ENCODE measurements around the gene KIAA1549. TPM values are rescaled to one million over a fixed set of nuclear protein-coding genes. Genes with fewer than 3 reads are reported as not detected.

KIAA1549 gene
- total and polyA plus RNA-seq, 2 of the 4 experiments (the other 2 are of a cell fraction): 1.3 to 3.3 TPM

DNA sequence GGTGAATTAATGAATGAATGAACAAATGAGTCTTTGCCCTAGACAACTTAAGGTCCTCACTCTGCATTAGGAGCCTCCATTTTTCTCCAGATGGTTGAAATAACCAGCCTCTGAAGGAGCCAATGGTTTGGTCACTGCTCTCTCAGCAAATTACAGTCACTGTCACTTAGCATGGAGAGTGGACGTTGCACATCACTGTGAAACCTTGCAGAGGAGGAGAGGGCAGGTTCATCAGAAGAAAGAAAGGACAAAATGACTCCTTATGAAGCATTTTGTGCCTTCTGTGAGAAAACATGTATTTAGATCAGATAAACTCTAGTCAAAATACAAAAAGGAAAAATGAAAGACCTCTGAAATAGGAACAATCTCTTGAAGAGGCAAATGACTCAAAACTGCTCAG is 176.6 kb downstream of the KIAA1549 start:
- ChIA-PET POLR2A (ENCODE audit: unreplicated experiment) (no interaction called here), CTCF (no interaction called here)
- no peaks in the 10 kb centered on the region for H3K79me1 ChIP-seq (ENCODE audit: low read depth in 1 of 2, low read length in 2 of 2)
- no peak overlapping the region for H3K56ac ChIP-seq (ENCODE audit: extremely low read depth, insufficient read depth, low read length)
- no peaks in the 10 kb centered on the region for H4K20me1 ChIP-seq (ENCODE audit: insufficient read depth, low read length)
- TF ChIP-seq SMC3 (IDR thresholded peaks at IDR 0.05; ENCODE audit: low read depth, low read length) (no peak), FOS (IDR thresholded peaks at IDR 0.05; ENCODE audit: low read depth, low read length) (no peak), CHD1 (IDR thresholded peaks at IDR 0.05; ENCODE audit: low read depth, low read length) (no peak), NFE2L2 (IDR thresholded peaks at IDR 0.05; ENCODE audit: low read depth, low read length) (no peak), POLR2A (IDR thresholded peaks at IDR 0.05; ENCODE audit: low read depth, low read length) (no peak), RFX5 (IDR thresholded peaks at IDR 0.05; ENCODE audit: low read depth, low read length) (no peak), RAD21 (IDR thresholded peaks at IDR 0.05; ENCODE audit: low read length) (no peak), MAFK (IDR thresholded peaks at IDR 0.05; ENCODE audit: low read depth, low read length) (no peak), BHLHE40 (IDR thresholded peaks at IDR 0.05; ENCODE audit: low read depth, low read length) (no peak), RCOR1 (IDR thresholded peaks at IDR 0.05; ENCODE audit: insufficient replicate concordance, low read length) (no peak), MXI1 (IDR thresholded peaks at IDR 0.05; ENCODE audit: borderline replicate concordance, low read depth, low read length) (no peak), MAZ (IDR thresholded peaks at IDR 0.05; ENCODE audit: borderline replicate concordance, low read depth, low read length) (no peak), CEBPB (IDR thresholded peaks at IDR 0.05; ENCODE audit: low read depth, low read length) (no peak)
- TF ChIP-seq, protein P1, sequence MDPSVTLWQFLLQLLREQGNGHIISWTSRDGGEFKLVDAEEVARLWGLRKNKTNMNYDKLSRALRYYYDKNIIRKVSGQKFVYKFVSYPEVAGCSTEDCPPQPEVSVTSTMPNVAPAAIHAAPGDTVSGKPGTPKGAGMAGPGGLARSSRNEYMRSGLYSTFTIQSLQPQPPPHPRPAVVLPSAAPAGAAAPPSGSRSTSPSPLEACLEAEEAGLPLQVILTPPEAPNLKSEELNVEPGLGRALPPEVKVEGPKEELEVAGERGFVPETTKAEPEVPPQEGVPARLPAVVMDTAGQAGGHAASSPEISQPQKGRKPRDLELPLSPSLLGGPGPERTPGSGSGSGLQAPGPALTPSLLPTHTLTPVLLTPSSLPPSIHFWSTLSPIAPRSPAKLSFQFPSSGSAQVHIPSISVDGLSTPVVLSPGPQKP (IDR thresholded peaks at IDR 0.05; ENCODE audit: borderline replicate concordance, low read depth, low read length): no peak
- TF ChIP-seq, protein P2, sequence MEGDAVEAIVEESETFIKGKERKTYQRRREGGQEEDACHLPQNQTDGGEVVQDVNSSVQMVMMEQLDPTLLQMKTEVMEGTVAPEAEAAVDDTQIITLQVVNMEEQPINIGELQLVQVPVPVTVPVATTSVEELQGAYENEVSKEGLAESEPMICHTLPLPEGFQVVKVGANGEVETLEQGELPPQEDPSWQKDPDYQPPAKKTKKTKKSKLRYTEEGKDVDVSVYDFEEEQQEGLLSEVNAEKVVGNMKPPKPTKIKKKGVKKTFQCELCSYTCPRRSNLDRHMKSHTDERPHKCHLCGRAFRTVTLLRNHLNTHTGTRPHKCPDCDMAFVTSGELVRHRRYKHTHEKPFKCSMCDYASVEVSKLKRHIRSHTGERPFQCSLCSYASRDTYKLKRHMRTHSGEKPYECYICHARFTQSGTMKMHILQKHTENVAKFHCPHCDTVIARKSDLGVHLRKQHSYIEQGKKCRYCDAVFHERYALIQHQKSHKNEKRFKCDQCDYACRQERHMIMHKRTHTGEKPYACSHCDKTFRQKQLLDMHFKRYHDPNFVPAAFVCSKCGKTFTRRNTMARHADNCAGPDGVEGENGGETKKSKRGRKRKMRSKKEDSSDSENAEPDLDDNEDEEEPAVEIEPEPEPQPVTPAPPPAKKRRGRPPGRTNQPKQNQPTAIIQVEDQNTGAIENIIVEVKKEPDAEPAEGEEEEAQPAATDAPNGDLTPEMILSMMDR (conservative IDR thresholded peaks at IDR 0.05; ENCODE audit: low read depth, low read length): no peak
- TF ChIP-seq, protein P3, sequence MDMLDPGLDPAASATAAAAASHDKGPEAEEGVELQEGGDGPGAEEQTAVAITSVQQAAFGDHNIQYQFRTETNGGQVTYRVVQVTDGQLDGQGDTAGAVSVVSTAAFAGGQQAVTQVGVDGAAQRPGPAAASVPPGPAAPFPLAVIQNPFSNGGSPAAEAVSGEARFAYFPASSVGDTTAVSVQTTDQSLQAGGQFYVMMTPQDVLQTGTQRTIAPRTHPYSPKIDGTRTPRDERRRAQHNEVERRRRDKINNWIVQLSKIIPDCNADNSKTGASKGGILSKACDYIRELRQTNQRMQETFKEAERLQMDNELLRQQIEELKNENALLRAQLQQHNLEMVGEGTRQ (IDR thresholded peaks at IDR 0.05; ENCODE audit: low read depth, low read length): no peak
- H2BK20ac ChIP-seq (ENCODE audit: low read depth, low read length): no peak overlapping the region
- no peaks in the 10 kb centered on the region; the same call in 1 of the 2 replicates for H3K27me3 ChIP-seq (ENCODE audit: control insufficient read depth, insufficient read depth, low read length)
- no peak overlapping the region for H4K91ac ChIP-seq (ENCODE audit: insufficient read depth, low read depth, low read length)
- DNase-seq (no peak), ATAC-seq (ENCODE audit: low read depth) (no peak)
- no peak overlapping the region for H2BK5ac ChIP-seq (ENCODE audit: low read depth, low read length, poor library complexity, severe bottlenecking)
- no peak overlapping the region for H3K4me3 ChIP-seq (ENCODE audit: insufficient read depth, low read depth, low read length)
- H3K9ac ChIP-seq (ENCODE audit: low read depth, low read length): no peak overlapping the region
- H3K23ac ChIP-seq (ENCODE audit: low read depth, low read length): no peak overlapping the region
- BruUV-seq (replicated peaks): no TSS peak
- H2AK5ac ChIP-seq (ENCODE audit: low read depth, low read length): no peak overlapping the region
- intact Hi-C loops (cut with micrococcal nuclease): no loop called here
- H2BK15ac ChIP-seq (ENCODE audit: low read depth, low read length): no peak overlapping the region
- no peak overlapping the region for H3K27ac ChIP-seq (ENCODE audit: insufficient read depth, low read length)
- H3K4me1 ChIP-seq (ENCODE audit: control insufficient read depth, insufficient read depth, low read length): no peaks in the 10 kb centered on the region
- no peaks in the 10 kb centered on the region for H3K9me1 ChIP-seq (ENCODE audit: insufficient read depth, low read length)
- in situ Hi-C loops (cut with MboI; ENCODE audit: low sequenced_read_pairs): no loop called here
- no peak overlapping the region for H2AK9ac ChIP-seq (replicated peaks; ENCODE audit: low read depth, low read length, poor library complexity)
- H2BK120ac ChIP-seq (ENCODE audit: low read depth, low read length): no peak overlapping the region
- H2AFZ ChIP-seq (replicated peaks; ENCODE audit: low read length, poor library complexity): no peak overlapping the region
- H3K4me2 ChIP-seq (ENCODE audit: low read depth, low read length): no peak overlapping the region
- H4K8ac ChIP-seq (ENCODE audit: low read depth in 2 of 2, low read length in 2 of 2): no peak overlapping the region
- H3K4ac ChIP-seq (ENCODE audit: low read depth, low read length): no peak overlapping the region
- no peak overlapping the region for H3K14ac ChIP-seq (replicated peaks; ENCODE audit: low read depth, low read length)
- H4K5ac ChIP-seq (ENCODE audit: low read depth, low read length): no peak overlapping the region
- dilution Hi-C loops (cut with HindIII; ENCODE audit: low sequenced_read_pairs, unreplicated experiment): no loop called here
- WGBS, 2 experiments (ENCODE audit: extremely low coverage in 2 of 2, insufficient read length in 1 of 2): no CpG with 5 or more reads among the region's 1 CpG
- H3K36me3 ChIP-seq (ENCODE audit: control insufficient read depth, insufficient read depth, low read length): no peaks in the 10 kb centered on the region
- H3K9me3 ChIP-seq (ENCODE audit: control insufficient read depth, insufficient read depth, low read length): no peaks in the 10 kb centered on the region
- H3K18ac ChIP-seq (ENCODE audit: low read depth, low read length): no peak overlapping the region
